H54 (cell line): ENCODE data around the gene SUGCT.
"Not testable (repeated sequence)": the region's sequence is repeated elsewhere in the genome, so short reads cannot be mapped to it uniquely, and the experiment has no call there.

Experiments used
- DNase-seq: peaks from one replicate; pipeline ENCODE4 v3.0.0; 2011; ENCODE audit warnings: low spot score, mixed read lengths; ENCODE audit not compliant: insufficient read length
- FAIRE-seq: peaks from 3 replicates; lab custom pipeline; 2011; peaks lifted over from hg19 to GRCh38; lab: Jason Lieb, UNC
- POLR2A ChIP-seq: IDR thresholded peaks from 2 replicates; pipeline ENCODE4 v1.6.1; 2011; ENCODE audit warnings: low read depth, mild to moderate bottlenecking, low read length

Gene SUGCT

GRCh38 chr7:40234666-40235065 is 99.9 kb downstream of the SUGCT start:
- no peak for DNase-seq
- TF ChIP-seq POLR2A: no peak
- FAIRE-seq: no peak

GRCh38 chr7:40237731-40238130 is 102.9 kb downstream of the SUGCT start:
- FAIRE-seq (no peak), DNase-seq (no peak)
- no peak for TF ChIP-seq POLR2A

- DNase-seq (no peak), FAIRE-seq (no peak)
- TF ChIP-seq POLR2A: no peak
These were observed 105.0 kb downstream of the SUGCT start for GRCh38 chr7:40239755-40240303.

DNA sequence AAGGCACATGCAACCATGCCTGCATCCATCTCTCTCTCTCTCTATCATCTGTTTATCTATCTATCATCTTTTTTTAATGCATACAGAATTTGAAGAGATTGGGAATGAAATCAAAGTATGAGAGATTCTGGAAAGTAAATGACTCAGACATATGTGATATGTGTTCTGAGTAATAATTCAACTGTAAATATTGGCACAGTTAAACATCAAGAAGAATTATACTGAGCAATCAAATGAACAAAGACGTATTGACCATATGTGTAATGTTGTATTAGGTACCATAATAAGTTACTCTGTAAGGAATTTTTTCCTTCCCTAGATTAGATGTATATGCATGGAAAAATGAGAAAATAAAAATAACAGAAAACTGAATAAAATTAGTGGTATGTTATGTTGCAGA is 108.3 kb downstream of the SUGCT start:
- DNase-seq: no peak
- no peak for FAIRE-seq
- no peak for TF ChIP-seq POLR2A

GRCh38 chr7:40244226-40244625 is 109.4 kb downstream of the SUGCT start:
- DNase-seq (no peak), FAIRE-seq (no peak)

GRCh38 chr7:40248681-40249080 is 113.9 kb downstream of the SUGCT start:
- TF ChIP-seq POLR2A: no peak
- DNase-seq (no peak), FAIRE-seq (no peak)

More at GRCh38 chr7:40244226-40244625, 109.4 kb downstream of the SUGCT start:
- no peak for TF ChIP-seq POLR2A

GRCh38 chr7:40253444-40253843 is 118.6 kb downstream of the SUGCT start:
- not testable (repeated sequence) for FAIRE-seq, DNase-seq

- FAIRE-seq: no peak
- TF ChIP-seq POLR2A: no peak
These were observed 129.1 kb downstream of the SUGCT start for GRCh38 chr7:40263752-40264390.

DNA sequence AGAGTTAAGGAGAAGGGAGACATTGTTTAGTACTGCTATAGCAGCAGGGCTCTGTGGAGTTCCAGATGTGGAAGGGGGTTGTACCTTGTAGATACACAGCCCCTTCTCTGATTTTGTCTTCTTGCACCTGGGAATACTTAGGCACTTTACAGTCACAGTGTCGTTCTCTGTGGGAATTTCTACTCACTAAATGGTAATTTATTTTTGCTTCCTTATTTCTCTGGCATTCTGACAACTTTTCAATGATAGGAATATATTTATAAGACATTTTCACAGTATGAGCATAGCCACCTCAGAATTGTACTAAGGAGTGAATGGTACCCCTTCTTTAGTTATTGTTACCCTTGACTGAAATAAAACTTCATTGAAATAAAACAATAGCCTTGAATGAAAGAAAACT is 132.8 kb downstream of the SUGCT start:
- FAIRE-seq (no peak), DNase-seq (no peak)
- no peak for TF ChIP-seq POLR2A

More at GRCh38 chr7:40263752-40264390, 129.1 kb downstream of the SUGCT start:
- DNase-seq: no peak

- FAIRE-seq: not testable (repeated sequence)
These were observed 134.0 kb downstream of the SUGCT start for GRCh38 chr7:40268810-40269209.

GRCh38 chr7:40276061-40276460 is 141.3 kb downstream of the SUGCT start:
- TF ChIP-seq POLR2A: no peak
- no peak for FAIRE-seq
- no peak for DNase-seq

More at GRCh38 chr7:40268810-40269209, 134.0 kb downstream of the SUGCT start:
- DNase-seq: not testable (repeated sequence)

DNA sequence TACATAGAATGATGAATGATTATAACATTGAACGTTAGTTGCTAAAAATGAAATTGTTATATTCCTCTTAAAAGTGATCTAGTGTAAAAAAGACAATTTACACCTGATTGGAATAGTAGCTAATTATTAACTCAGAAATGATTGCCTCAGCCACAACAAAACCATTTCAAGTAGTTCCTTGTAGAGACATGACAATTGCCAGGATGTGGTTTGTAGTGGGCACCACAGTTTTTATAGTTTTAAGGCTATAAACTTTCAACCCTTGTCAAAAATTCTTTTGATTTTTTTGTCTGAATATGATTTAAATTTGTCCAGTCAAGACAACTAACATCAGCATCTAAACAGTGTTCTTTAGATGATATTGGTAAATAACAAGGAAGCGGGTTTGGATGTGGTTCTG is 145.2 kb downstream of the SUGCT start:
- peak; percentile 55 for FAIRE-seq
- no peak for DNase-seq
- TF ChIP-seq POLR2A: no peak

GRCh38 chr7:40282858-40283257 is 148.1 kb downstream of the SUGCT start:
- FAIRE-seq (peak; percentile 64), DNase-seq (no peak)
- no peak for TF ChIP-seq POLR2A

GRCh38 chr7:40283391-40283790 is 148.6 kb downstream of the SUGCT start:
- FAIRE-seq (no peak), DNase-seq (no peak)
- TF ChIP-seq POLR2A: no peak

DNA sequence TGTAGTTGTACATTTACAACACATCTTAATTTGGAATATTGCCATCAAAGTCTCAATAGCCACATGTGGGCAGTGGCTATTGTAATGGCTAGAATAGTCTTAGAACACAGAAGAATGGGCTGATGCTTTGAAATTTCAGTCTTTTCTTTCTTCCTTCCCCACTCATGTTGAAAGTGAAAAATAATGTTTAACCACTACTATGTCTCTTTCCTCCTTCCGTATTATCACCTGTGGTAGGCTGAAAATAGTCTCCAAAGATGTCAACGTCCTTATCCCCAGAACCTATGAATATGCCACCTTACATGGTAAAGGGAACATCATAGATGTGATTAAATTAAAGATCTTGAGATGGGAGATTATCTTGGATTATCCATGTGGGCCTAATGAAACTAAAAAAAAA is 154.0 kb downstream of the SUGCT start:
- DNase-seq (no peak), FAIRE-seq (peak; percentile 38)
- TF ChIP-seq POLR2A: no peak
